Bladder microvascular endothelial cell (primary cell): ENCODE results near the gene SFR1. TPM values are rescaled to one million over a fixed set of nuclear protein-coding genes. Genes with fewer than 3 reads are reported as not detected.

Experiments
- total RNA-seq: library from RNA; depleted of rRNA; stranded (reverse); fragments of >200 nt; gene quantifications from 2 replicates; pipeline ENCODE4 v1.2.3, GENCODE V29; 2014

SFR1 gene, protein sequence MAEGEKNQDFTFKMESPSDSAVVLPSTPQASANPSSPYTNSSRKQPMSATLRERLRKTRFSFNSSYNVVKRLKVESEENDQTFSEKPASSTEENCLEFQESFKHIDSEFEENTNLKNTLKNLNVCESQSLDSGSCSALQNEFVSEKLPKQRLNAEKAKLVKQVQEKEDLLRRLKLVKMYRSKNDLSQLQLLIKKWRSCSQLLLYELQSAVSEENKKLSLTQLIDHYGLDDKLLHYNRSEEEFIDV
- total RNA-seq: 5.0 and 6.0 TPM in 2 replicates

DNA sequence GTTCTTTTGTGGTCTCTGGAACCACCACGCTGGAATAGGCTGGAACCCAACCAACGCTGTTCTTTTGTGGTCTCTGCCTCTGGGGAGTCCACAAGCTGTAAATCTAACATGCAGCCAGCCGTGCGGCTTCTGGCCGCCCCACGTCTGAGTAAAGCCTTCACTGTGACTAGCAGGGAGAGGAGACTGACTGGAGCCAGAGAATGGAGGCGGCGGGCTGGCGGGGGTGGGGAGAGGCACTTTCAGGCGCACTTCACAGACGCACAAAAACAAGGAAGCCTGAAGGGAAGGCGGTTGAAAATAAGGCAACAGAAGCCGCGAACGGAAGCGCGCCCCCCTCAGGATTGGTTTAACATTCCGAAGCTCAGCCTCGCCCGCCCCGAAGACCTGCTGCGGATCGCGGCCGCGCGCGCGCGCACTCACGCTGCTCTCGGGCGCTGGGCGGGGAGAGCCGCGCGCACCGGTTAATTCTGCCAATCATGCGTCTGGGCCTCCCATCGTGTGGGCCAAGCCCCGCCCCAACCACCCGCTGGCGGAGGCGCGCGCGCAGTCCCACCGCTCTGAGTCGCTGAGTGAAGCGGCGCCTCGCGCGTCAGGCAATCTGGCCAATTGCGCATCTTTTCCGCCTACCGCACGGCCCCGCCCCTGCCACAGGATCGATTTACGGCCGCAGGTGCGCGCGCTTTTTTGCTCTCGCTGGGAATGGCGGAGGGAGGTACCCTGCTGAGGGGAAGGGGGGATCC lies at the start of gene SFR1:
Gene SFR1, plus strand, starts transcription at position 687 of the 740 bp plus-strand sequence. Its CDS starts 13 bp downstream, at position 700.

DNA sequence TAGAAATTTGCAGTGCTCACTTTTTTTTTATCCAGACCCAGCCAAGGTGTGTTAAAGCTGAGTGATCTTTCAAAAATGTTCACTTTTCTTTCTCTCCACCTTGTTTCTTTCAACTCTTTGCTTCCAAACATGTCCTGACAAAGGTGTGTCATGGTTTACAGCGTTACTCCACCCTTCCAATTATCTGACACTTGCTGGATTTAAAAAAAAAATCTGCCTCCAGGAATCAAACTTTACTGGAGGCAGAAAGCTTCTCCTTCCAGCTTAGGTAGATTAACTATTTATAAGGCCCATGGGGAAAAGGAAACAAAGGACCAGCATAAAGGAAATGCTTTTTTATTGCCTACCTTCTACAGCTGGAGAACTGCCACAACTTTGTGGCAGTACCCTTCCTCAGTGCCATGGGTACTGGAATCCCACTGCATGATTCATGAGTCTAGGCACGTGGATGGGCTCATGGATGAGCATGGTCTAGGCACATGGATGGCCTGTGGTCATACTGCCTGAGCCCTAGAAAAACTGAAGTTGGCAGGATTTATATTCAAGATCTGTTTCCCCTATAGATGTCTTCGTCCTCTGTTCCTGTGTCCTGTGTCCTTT lies 36.1 kb upstream of the SFR1 start, which contains the start of gene COL17A1:
Gene COL17A1, minus strand, starts transcription at position 80 of the 600 bp plus-strand sequence. CDS start 5,207 bp downstream, outside the sequence.

Other genes with a start within 250 kb of the SFR1 start
- gene STN1, start 204.0 kb upstream of the SFR1 start, total RNA-seq: 33.4 and 35.7 TPM in 2 replicates
- 50.3 and 71.9 TPM in 2 replicates for gene SLK, start 155.0 kb upstream of the SFR1 start, total RNA-seq
- gene COL17A1, start 36.3 kb upstream of the SFR1 start, total RNA-seq: 0.49 and 0.88 TPM in 2 replicates
- gene CFAP43, start 110.2 kb downstream of the SFR1 start, total RNA-seq: under 0.01 TPM in 1 of 2 replicates, not detected in the other
- gene GSTO1, start 132.7 kb downstream of the SFR1 start, total RNA-seq: 101 and 151 TPM in 2 replicates
- 0.31 and 0.32 TPM in 2 replicates for gene GSTO2, start 147.0 kb downstream of the SFR1 start, total RNA-seq
- gene ITPRIP, start 216.3 kb downstream of the SFR1 start, total RNA-seq: 10.8 and 26.9 TPM in 2 replicates
- 0.65 and 0.69 TPM in 2 replicates for gene CFAP58, start 231.7 kb downstream of the SFR1 start, total RNA-seq